Measurements from ENCODE around the gene IRX4.
"Not testable (repeated sequence)": the region's sequence is repeated elsewhere in the genome, so short reads cannot be mapped to it uniquely, and the experiment has no call there.

Gene IRX4

GRCh38 chr5:1845696-1846095 is 37.0 kb downstream of the IRX4 start:
- POLR2A ChIA-PET: no interaction called here
- peaks cover 0 to 80% (median 23%) of the 10 kb centered on the region in 5 experiments for H3K27me3 ChIP-seq (replicated peaks in 2 of 5; ENCODE audit: control insufficient read depth in 4 of 5, insufficient read depth in 5 of 5, low read length in 4 of 5)
- DNase-seq: no peak
- H3K9me3 ChIP-seq (ENCODE audit: control extremely low read depth in 1 of 5, control insufficient read depth in 4 of 5, insufficient read depth in 2 of 5, low read depth in 1 of 5, low read length in 4 of 5): no peaks in the 10 kb centered on the region
- CTCF ChIA-PET: no interaction called here
- H3K4me1 ChIP-seq (ENCODE audit: control extremely low read depth in 1 of 4, control insufficient read depth in 4 of 4, insufficient read depth in 4 of 4, low read length in 3 of 4): no peaks in the 10 kb centered on the region
- no peak overlapping the region for H3K27ac ChIP-seq (ENCODE audit: insufficient read depth in 1 of 2, low read depth in 1 of 2, low read length in 2 of 2, poor library complexity in 1 of 2, severe bottlenecking in 2 of 2)
- WGBS (ENCODE audit: insufficient coverage): 100% methylated on average over 1 of the region's 1 CpG
- no peaks in the 10 kb centered on the region for H3K36me3 ChIP-seq (ENCODE audit: control insufficient read depth in 4 of 4, insufficient read depth in 4 of 4, low read length in 3 of 4)
- no peak overlapping the region for H3K4me3 ChIP-seq (ENCODE audit: control insufficient read depth in 1 of 7, extremely low read depth in 1 of 7, insufficient read depth in 4 of 7, low read depth in 2 of 7, low read length in 6 of 7)

DNA sequence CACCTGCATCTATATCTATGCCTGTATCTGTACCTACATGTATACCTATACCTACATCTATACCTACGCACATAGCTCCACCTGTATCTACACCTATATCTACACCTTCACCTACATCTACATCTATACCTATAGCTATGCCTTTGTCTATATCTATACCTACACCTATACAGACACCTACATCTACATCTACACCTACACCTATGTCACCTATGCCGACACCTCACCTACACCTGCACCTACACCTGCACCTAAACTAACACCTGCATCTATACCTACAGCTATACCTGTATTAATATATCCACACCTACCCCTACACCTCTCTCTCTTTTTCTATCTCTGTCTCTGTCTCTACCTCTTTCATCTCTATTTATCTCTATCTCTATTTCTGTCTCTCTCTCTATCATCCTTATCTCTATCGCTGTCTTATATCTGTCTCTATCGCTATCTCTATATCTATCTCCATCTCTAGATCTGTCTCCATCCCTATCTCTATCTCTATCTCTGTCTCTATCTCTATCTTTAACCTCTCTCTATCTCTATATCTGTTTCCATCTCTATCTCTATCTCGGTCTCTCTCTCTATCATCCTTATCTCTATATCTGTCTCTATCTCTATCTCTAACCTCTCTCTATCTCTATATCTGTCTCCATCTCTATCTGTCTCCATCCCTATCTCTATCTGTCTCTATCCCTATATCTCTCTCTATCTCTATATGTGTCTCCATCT is 37.9 kb downstream of the IRX4 start:
- H3K9me3 ChIP-seq (ENCODE audit: control extremely low read depth in 1 of 5, control insufficient read depth in 4 of 5, insufficient read depth in 2 of 5, low read depth in 1 of 5, low read length in 4 of 5): no peaks in the 10 kb centered on the region
- ChIA-PET CTCF (no interaction called here), POLR2A (no interaction called here)
- DNase-seq: no peak
- H3K36me3 ChIP-seq (ENCODE audit: control insufficient read depth in 4 of 4, insufficient read depth in 4 of 4, low read length in 3 of 4): no peaks in the 10 kb centered on the region
- no peak overlapping the region for H3K4me3 ChIP-seq (ENCODE audit: control insufficient read depth in 1 of 7, extremely low read depth in 1 of 7, insufficient read depth in 4 of 7, low read depth in 2 of 7, low read length in 6 of 7)
- H3K4me1 ChIP-seq (ENCODE audit: control extremely low read depth in 1 of 4, control insufficient read depth in 4 of 4, insufficient read depth in 4 of 4, low read length in 3 of 4): no peaks in the 10 kb centered on the region
- H3K27ac ChIP-seq (ENCODE audit: insufficient read depth in 1 of 2, low read depth in 1 of 2, low read length in 2 of 2, poor library complexity in 1 of 2, severe bottlenecking in 2 of 2): no peak overlapping the region
- peaks cover 0 to 80% (median 17%) of the 10 kb centered on the region in 5 experiments for H3K27me3 ChIP-seq (replicated peaks in 2 of 5; ENCODE audit: control insufficient read depth in 4 of 5, insufficient read depth in 5 of 5, low read length in 4 of 5)
- 100% methylated on average over 5 of the region's 5 CpGs for WGBS (ENCODE audit: insufficient coverage)

DNA sequence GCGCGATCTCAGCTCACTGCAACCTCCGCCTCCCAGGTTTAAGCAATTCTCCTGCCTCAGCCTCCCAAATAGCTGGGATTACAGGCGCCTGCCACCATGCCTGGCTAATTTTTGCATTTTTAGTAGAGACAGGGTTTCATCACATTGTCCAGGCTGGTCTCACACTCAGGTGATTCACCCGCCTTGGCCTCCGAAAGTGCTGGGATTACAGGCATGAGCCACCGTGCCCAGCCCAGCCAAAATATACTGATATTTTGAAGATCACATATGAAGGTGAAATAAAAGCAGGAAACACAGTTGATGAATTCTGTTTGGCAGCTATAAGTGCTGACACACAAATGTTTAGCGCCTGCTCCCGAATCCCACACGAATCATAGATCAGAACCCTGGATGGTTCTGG is 39.0 kb downstream of the IRX4 start:
- H3K4me1 ChIP-seq (ENCODE audit: control extremely low read depth in 1 of 4, control insufficient read depth in 4 of 4, insufficient read depth in 4 of 4, low read length in 3 of 4); H3K36me3 ChIP-seq (ENCODE audit: control insufficient read depth in 4 of 4, insufficient read depth in 4 of 4, low read length in 3 of 4); H3K27ac ChIP-seq (ENCODE audit: insufficient read depth in 1 of 2, low read depth in 1 of 2, low read length in 2 of 2, poor library complexity in 1 of 2, severe bottlenecking in 2 of 2); DNase-seq; CTCF ChIA-PET; H3K4me3 ChIP-seq (ENCODE audit: control insufficient read depth in 1 of 7, extremely low read depth in 1 of 7, insufficient read depth in 4 of 7, low read depth in 2 of 7, low read length in 6 of 7); H3K9me3 ChIP-seq (ENCODE audit: control extremely low read depth in 1 of 5, control insufficient read depth in 4 of 5, insufficient read depth in 2 of 5, low read depth in 1 of 5, low read length in 4 of 5); POLR2A ChIA-PET: not testable (repeated sequence)
- H3K27me3 ChIP-seq (replicated peaks in 2 of 5; ENCODE audit: control insufficient read depth in 4 of 5, insufficient read depth in 5 of 5, low read length in 4 of 5): peaks cover 0 to 78% (median 15%) of the 10 kb centered on the region in 5 experiments
- 94% methylated on average over 6 of the region's 10 CpGs for WGBS (ENCODE audit: insufficient coverage)

GRCh38 chr5:1842004-1842819 is 40.5 kb downstream of the IRX4 start:
- ChIA-PET CTCF (no interaction called here), POLR2A (no interaction called here)
- Histone ChIP-seq H3K4me3 (ENCODE audit: control insufficient read depth in 1 of 7, extremely low read depth in 1 of 7, insufficient read depth in 4 of 7, low read depth in 2 of 7, low read length in 6 of 7) (no peak overlapping the region), H3K36me3 (ENCODE audit: control insufficient read depth in 4 of 4, insufficient read depth in 4 of 4, low read length in 3 of 4) (no peaks in the 10 kb centered on the region), H3K27ac (ENCODE audit: insufficient read depth in 1 of 2, low read depth in 1 of 2, low read length in 2 of 2, poor library complexity in 1 of 2, severe bottlenecking in 2 of 2) (no peak overlapping the region), H3K9me3 (ENCODE audit: control extremely low read depth in 1 of 5, control insufficient read depth in 4 of 5, insufficient read depth in 2 of 5, low read depth in 1 of 5, low read length in 4 of 5) (no peaks in the 10 kb centered on the region), H3K4me1 (ENCODE audit: control extremely low read depth in 1 of 4, control insufficient read depth in 4 of 4, insufficient read depth in 4 of 4, low read length in 3 of 4) (no peaks in the 10 kb centered on the region), H3K27me3 (replicated peaks in 2 of 5; ENCODE audit: control insufficient read depth in 4 of 5, insufficient read depth in 5 of 5, low read length in 4 of 5) (peaks cover 0 to 67% (median 15%) of the 10 kb centered on the region in 5 experiments)
- WGBS (ENCODE audit: insufficient coverage): 96% methylated on average over 4 of the region's 17 CpGs
- no peak for DNase-seq

DNA sequence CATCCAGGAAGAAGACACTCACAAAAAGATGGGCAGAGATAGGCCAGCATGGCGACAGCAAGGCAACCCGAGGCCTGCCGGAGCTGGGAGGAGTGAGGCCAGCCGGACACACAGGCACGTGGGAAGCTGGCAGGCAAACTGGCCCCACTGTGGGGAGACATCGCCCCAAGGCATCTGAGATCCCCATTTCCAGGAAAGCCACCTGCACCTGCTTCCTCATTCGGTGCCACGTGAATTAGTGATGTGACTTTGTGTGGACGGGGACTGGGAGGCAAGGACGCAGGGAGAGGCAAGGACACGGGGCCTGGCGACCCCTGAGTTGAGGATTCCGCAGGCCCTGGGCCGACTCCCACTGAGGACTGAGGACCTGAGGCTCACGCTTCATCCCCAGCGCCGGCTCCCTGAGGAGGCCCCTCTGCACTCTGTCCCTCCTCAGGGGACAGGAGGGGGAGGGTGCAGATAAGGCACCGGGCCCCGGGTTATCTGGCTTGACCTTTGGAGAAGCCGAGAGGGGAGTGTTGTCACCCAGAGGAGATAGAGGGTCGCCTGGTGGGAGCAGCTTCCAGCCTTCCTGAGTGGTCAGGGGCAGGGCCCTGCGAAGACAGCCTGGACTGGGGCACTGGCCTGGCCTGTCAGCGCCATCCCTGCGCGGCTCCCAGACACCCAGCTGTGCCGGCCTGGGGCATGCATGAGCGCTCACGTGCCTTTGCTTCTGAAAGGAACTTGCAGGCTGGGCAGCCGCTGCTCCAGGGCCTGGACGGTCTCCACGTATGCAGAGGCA is 41.8 kb downstream of the IRX4 start:
- H3K4me1 ChIP-seq (ENCODE audit: control extremely low read depth in 1 of 4, control insufficient read depth in 4 of 4, insufficient read depth in 4 of 4, low read length in 3 of 4): no peaks in the 10 kb centered on the region
- CTCF ChIA-PET: no interaction called here

DNA sequence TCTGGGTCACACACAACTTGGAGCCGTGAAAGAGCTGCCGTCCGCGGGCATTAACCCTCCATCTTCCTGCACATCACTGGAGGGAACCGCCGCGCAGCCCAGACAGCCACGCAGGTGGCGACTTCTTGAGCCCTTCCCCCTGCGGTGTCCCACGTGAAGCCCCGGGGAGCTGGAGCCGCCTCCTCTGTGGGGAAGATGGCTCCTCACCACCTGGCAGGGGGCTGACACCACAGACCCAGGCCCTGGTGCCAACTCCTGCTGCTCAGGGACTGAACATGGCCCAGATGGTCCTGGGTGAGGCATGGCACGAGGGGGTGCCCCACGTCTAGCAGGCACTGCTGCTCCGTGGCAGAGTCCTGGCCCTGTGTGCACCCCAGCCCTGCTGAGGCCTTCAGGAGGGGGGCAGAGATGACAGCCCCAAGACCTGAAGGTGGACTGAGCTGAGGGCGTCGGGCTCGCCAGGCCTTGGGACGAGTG is 42.6 kb downstream of the IRX4 start:
- no peaks in the 10 kb centered on the region for H3K36me3 ChIP-seq (ENCODE audit: control insufficient read depth in 4 of 4, insufficient read depth in 4 of 4, low read length in 3 of 4)
- no peak for DNase-seq
- no peak overlapping the region for H3K27ac ChIP-seq (ENCODE audit: insufficient read depth in 1 of 2, low read depth in 1 of 2, low read length in 2 of 2, poor library complexity in 1 of 2, severe bottlenecking in 2 of 2)
- 88% methylated on average over 14 of the region's 20 CpGs for WGBS (ENCODE audit: insufficient coverage)
- no peaks in the 10 kb centered on the region for H3K4me1 ChIP-seq (ENCODE audit: control extremely low read depth in 1 of 4, control insufficient read depth in 4 of 4, insufficient read depth in 4 of 4, low read length in 3 of 4)
- ChIA-PET CTCF (no interaction called here), POLR2A (no interaction called here)
- no peak overlapping the region for H3K4me3 ChIP-seq (ENCODE audit: control insufficient read depth in 1 of 7, extremely low read depth in 1 of 7, insufficient read depth in 4 of 7, low read depth in 2 of 7, low read length in 6 of 7)
- H3K9me3 ChIP-seq (ENCODE audit: control extremely low read depth in 1 of 5, control insufficient read depth in 4 of 5, insufficient read depth in 2 of 5, low read depth in 1 of 5, low read length in 4 of 5): no peaks in the 10 kb centered on the region
- H3K27me3 ChIP-seq (replicated peaks in 2 of 5; ENCODE audit: control insufficient read depth in 4 of 5, insufficient read depth in 5 of 5, low read length in 4 of 5): peaks cover 0 to 70% (median 18%) of the 10 kb centered on the region in 5 experiments

More for the DNA sequence above, 41.8 kb downstream of the IRX4 start:
- H3K9me3 ChIP-seq (ENCODE audit: control extremely low read depth in 1 of 5, control insufficient read depth in 4 of 5, insufficient read depth in 2 of 5, low read depth in 1 of 5, low read length in 4 of 5): no peaks in the 10 kb centered on the region
- 49% methylated on average over 30 of the region's 31 CpGs for WGBS (ENCODE audit: insufficient coverage)
- peaks cover 0 to 66% (median 15%) of the 10 kb centered on the region in 5 experiments for H3K27me3 ChIP-seq (replicated peaks in 2 of 5; ENCODE audit: control insufficient read depth in 4 of 5, insufficient read depth in 5 of 5, low read length in 4 of 5)
- H3K4me3 ChIP-seq (ENCODE audit: control insufficient read depth in 1 of 7, extremely low read depth in 1 of 7, insufficient read depth in 4 of 7, low read depth in 2 of 7, low read length in 6 of 7): no peak overlapping the region
- H3K27ac ChIP-seq (ENCODE audit: insufficient read depth in 1 of 2, low read depth in 1 of 2, low read length in 2 of 2, poor library complexity in 1 of 2, severe bottlenecking in 2 of 2): no peak overlapping the region
- H3K36me3 ChIP-seq (ENCODE audit: control insufficient read depth in 4 of 4, insufficient read depth in 4 of 4, low read length in 3 of 4): no peaks in the 10 kb centered on the region
- DNase-seq: no peak
- POLR2A ChIA-PET: no interaction called here
